Keratinocyte (primary cell): ENCODE results near the gene S100A9.

Source experiments
- CTCF ChIP-seq, 3 experiments: IDR thresholded peaks in 1 of 3; conservative IDR thresholded peaks in 1 of 3; optimal IDR thresholded peaks in 1 of 3; 2 replicates in 2 of 3; 3 replicates in 1 of 3; pipeline versions ENCODE3 to v1.5.1; 2011; ENCODE audit warnings: low read length in 3 of 3, mild to moderate bottlenecking in 3 of 3, moderate library complexity in 2 of 3, control low read depth in 1 of 3, inconsistent platforms in 1 of 3; ENCODE audit not compliant: insufficient read depth in 2 of 3; ENCODE audit errors: extremely low read depth in 1 of 3
- EZH2 ChIP-seq: IDR thresholded peaks from one replicate; pipeline ENCODE4 v1.6.1; 2012; ENCODE audit warnings: inconsistent platforms, mild to moderate bottlenecking, low read length, moderate library complexity

- TF ChIP-seq CTCF (optimal IDR thresholded peaks at IDR 0.05 in 1 of 3, IDR thresholded peaks at IDR 0.05 in 1 of 3, conservative IDR thresholded peaks at IDR 0.05 in 1 of 3; ENCODE audit: extremely low read depth in 1 of 3, insufficient read depth in 2 of 3, low read length in 3 of 3) (no peak), EZH2 (no peak)
Measured at GRCh38 chr1:153350321-153350957, 7.2 kb upstream of the S100A9 start.
